Measurements from ENCODE around the gene WNT3.

Gene WNT3

DNA sequence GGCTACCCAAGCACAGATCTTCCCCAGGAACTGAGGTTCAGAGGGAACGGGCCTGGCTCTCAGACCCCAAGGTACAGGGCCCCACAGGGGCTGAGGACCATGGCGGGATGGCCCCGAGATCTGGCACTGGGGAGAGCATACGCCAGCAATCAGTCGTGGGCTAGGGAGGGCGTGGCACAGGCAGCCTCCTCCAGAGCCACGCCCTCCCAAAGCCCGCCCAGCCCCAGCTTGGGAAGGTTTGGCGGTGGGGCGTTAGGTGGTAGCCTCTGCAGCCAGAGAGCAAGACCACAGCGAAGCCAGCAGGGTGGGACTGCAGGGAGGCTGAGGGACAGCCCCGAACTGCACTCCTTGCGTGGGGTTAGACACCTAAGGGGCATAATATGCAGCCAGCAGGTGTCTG is 44.5 kb upstream of the WNT3 start:
- no peak for TF ChIP-seq ZBTB7A (IDR thresholded peaks at IDR 0.05; ENCODE audit: low read depth)
- TF ChIP-seq, protein P1, sequence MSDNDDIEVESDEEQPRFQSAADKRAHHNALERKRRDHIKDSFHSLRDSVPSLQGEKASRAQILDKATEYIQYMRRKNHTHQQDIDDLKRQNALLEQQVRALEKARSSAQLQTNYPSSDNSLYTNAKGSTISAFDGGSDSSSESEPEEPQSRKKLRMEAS (IDR thresholded peaks at IDR 0.05): no peak
- no peak for TF ChIP-seq EP300 (IDR thresholded peaks at IDR 0.05; ENCODE audit: borderline replicate concordance)
- TF ChIP-seq RAD21 (IDR thresholded peaks at IDR 0.05; ENCODE audit: low read depth): no peak
- TF ChIP-seq CEBPB (IDR thresholded peaks at IDR 0.05): no peak
- TF ChIP-seq FOXM1 (IDR thresholded peaks at IDR 0.05; ENCODE audit: borderline replicate concordance, low read depth): no peak
- no peak for TF ChIP-seq TEAD4 (IDR thresholded peaks at IDR 0.05)
- no peak for TF ChIP-seq TAF1 (IDR thresholded peaks at IDR 0.05; ENCODE audit: low read depth)
- TF ChIP-seq, protein P2, sequence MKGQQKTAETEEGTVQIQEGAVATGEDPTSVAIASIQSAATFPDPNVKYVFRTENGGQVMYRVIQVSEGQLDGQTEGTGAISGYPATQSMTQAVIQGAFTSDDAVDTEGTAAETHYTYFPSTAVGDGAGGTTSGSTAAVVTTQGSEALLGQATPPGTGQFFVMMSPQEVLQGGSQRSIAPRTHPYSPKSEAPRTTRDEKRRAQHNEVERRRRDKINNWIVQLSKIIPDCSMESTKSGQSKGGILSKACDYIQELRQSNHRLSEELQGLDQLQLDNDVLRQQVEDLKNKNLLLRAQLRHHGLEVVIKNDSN (IDR thresholded peaks at IDR 0.05): no peak
- no peak for TF ChIP-seq CREB1 (IDR thresholded peaks at IDR 0.05; ENCODE audit: low read depth)
- TF ChIP-seq, protein P3, sequence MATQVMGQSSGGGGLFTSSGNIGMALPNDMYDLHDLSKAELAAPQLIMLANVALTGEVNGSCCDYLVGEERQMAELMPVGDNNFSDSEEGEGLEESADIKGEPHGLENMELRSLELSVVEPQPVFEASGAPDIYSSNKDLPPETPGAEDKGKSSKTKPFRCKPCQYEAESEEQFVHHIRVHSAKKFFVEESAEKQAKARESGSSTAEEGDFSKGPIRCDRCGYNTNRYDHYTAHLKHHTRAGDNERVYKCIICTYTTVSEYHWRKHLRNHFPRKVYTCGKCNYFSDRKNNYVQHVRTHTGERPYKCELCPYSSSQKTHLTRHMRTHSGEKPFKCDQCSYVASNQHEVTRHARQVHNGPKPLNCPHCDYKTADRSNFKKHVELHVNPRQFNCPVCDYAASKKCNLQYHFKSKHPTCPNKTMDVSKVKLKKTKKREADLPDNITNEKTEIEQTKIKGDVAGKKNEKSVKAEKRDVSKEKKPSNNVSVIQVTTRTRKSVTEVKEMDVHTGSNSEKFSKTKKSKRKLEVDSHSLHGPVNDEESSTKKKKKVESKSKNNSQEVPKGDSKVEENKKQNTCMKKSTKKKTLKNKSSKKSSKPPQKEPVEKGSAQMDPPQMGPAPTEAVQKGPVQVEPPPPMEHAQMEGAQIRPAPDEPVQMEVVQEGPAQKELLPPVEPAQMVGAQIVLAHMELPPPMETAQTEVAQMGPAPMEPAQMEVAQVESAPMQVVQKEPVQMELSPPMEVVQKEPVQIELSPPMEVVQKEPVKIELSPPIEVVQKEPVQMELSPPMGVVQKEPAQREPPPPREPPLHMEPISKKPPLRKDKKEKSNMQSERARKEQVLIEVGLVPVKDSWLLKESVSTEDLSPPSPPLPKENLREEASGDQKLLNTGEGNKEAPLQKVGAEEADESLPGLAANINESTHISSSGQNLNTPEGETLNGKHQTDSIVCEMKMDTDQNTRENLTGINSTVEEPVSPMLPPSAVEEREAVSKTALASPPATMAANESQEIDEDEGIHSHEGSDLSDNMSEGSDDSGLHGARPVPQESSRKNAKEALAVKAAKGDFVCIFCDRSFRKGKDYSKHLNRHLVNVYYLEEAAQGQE (IDR thresholded peaks at IDR 0.05; ENCODE audit: low read depth): no peak
- TF ChIP-seq EGR1 (IDR thresholded peaks at IDR 0.05): no peak
- no peak for TF ChIP-seq TCF12 (IDR thresholded peaks at IDR 0.05; ENCODE audit: low read depth)
- TF ChIP-seq NFIC (IDR thresholded peaks at IDR 0.05): no peak

DNA sequence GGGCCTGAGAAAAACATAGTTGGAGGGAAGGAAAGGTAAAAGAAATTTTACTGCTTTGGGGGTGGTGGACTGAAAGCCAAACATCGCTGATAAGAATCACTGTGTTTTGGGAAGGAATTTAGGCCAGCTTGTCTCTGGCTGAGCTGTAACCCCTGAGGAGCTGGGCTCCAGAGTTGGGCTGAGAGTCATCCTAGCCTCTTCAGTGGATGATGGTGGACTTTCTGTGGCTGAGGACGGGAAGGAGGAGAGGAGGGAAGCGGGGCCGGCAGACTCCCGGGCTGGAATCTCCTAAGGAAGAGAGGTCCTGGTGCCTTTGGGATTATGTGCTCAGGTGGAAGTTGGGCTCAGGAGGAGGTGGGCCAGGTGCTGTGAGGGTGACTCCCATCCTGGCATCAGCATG is 41.5 kb upstream of the WNT3 start:
- TF ChIP-seq, protein P2 (IDR thresholded peaks at IDR 0.05): no peak
- no peak for TF ChIP-seq TAF1 (IDR thresholded peaks at IDR 0.05; ENCODE audit: low read depth)

DNA sequence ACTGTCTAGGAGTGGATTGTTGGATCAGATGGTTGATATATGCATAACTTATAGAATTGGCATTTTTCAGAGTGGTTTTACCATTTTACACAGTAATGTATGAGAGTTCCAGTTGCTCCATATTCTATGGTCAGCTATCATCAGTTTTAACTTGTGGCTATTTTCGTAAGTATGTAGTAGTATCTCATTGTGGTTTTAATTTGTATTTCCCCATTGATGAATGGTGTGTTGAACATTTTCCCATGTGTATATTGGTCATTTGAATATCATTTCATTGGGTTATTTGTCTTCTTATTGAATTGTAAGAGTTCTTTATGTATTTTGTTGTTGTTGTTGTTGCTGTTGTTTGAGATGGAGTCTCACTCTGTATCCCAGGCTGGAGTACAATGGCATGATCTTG is 39.1 kb upstream of the WNT3 start:
- TF ChIP-seq ZBTB7A (IDR thresholded peaks at IDR 0.05; ENCODE audit: low read depth): no peak
- TF ChIP-seq, protein P1 (IDR thresholded peaks at IDR 0.05): no peak
- TF ChIP-seq, protein P3 (IDR thresholded peaks at IDR 0.05; ENCODE audit: low read depth): no peak

DNA sequence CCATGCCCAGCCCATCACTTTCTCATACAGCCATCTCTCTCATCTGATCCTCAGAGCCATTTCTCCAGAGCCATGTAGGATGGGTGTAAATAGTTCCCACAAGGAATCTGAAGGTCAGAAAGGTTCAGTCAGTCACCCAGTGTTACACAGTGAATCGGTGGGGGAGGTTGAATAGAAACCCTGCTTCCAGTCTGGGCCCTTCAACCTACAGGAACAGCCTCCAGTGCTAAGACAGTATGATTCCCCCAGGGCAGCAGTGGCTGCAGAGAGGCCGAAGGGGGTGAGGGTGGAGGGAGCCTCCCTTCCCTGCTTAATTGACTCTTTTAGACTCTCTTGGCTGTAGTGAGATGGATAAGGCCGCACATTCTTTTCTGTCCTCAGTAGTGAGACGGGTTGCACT is 36.5 kb upstream of the WNT3 start:
- TF ChIP-seq TEAD4 (IDR thresholded peaks at IDR 0.05) (no peak), EGR1 (IDR thresholded peaks at IDR 0.05) (no peak), CEBPB (IDR thresholded peaks at IDR 0.05) (no peak), EP300 (IDR thresholded peaks at IDR 0.05; ENCODE audit: borderline replicate concordance) (no peak), TCF12 (IDR thresholded peaks at IDR 0.05; ENCODE audit: low read depth) (no peak), RAD21 (IDR thresholded peaks at IDR 0.05; ENCODE audit: low read depth) (no peak), NFIC (IDR thresholded peaks at IDR 0.05) (no peak), CREB1 (IDR thresholded peaks at IDR 0.05; ENCODE audit: low read depth) (no peak), ZBTB7A (IDR thresholded peaks at IDR 0.05; ENCODE audit: low read depth) (no peak), TAF1 (IDR thresholded peaks at IDR 0.05; ENCODE audit: low read depth) (no peak), FOXM1 (IDR thresholded peaks at IDR 0.05; ENCODE audit: borderline replicate concordance, low read depth) (no peak), YY1 (IDR thresholded peaks at IDR 0.05; ENCODE audit: low read depth) (no peak)
- TF ChIP-seq, protein P2 (IDR thresholded peaks at IDR 0.05): no peak
- TF ChIP-seq, protein P3 (IDR thresholded peaks at IDR 0.05; ENCODE audit: low read depth): no peak
- TF ChIP-seq, protein P1 (IDR thresholded peaks at IDR 0.05): no peak

Data from Ishikawa (cell line).